Mesenchymal stem cell (in vitro differentiated cells and primary cell): ENCODE results near the gene ATP1A2.
"Not testable (repeated sequence)": the region's sequence is repeated elsewhere in the genome, so short reads cannot be mapped to it uniquely, and the experiment has no call there.

Experiments
- DNase-seq: peaks from one replicate; pipeline ENCODE4 v3.0.0-alpha.2; 2013
- H2AFZ ChIP-seq: one replicate; pipeline ENCODE4 v1.6.1; 2013; ENCODE audit warnings: low read depth, mild to moderate bottlenecking, control low read depth, inconsistent platforms, low read length, moderate library complexity
- H2AK5ac ChIP-seq: 2 replicates; pipeline ENCODE4 v1.6.1; 2013; ENCODE audit warnings: low read length, moderate library complexity, mild to moderate bottlenecking, inconsistent platforms; ENCODE audit not compliant: severe bottlenecking
- H2BK120ac ChIP-seq: one replicate; pipeline ENCODE4 v1.6.1; 2013; ENCODE audit warnings: low read depth, mild to moderate bottlenecking, inconsistent platforms, low read length, moderate library complexity
- H2BK12ac ChIP-seq, 2 experiments: one replicate each; pipeline ENCODE4 v1.6.1; 2013; ENCODE audit warnings: inconsistent platforms in 2 of 2, low read length in 2 of 2, mild to moderate bottlenecking in 2 of 2, moderate library complexity in 2 of 2, control low read depth in 1 of 2
- H2BK15ac ChIP-seq: one replicate; pipeline ENCODE4 v1.6.1; 2013; ENCODE audit warnings: mild to moderate bottlenecking, low read depth, inconsistent platforms; ENCODE audit not compliant: poor library complexity, severe bottlenecking
- H2BK5ac ChIP-seq: 2 replicates; pipeline ENCODE4 v1.6.1; 2013; ENCODE audit warnings: low read depth, mild to moderate bottlenecking, low read length, control low read depth, inconsistent platforms; ENCODE audit not compliant: poor library complexity, severe bottlenecking
- H3K14ac ChIP-seq, 2 experiments: one replicate each; pipeline ENCODE4 v1.6.1; 2013; ENCODE audit warnings: inconsistent platforms in 2 of 2, low read length in 2 of 2, control low read depth in 1 of 2, mild to moderate bottlenecking in 1 of 2, moderate library complexity in 1 of 2
- H3K18ac ChIP-seq, 2 experiments: one replicate each; pipeline ENCODE4 v1.6.1; 2013; ENCODE audit warnings: inconsistent platforms in 2 of 2, low read length in 2 of 2, control low read depth in 1 of 2, low read depth in 1 of 2, mild to moderate bottlenecking in 1 of 2
- H3K23ac ChIP-seq, 2 experiments: one replicate each; pipeline ENCODE4 v1.6.1; 2013; ENCODE audit warnings: inconsistent platforms in 2 of 2, low read length in 2 of 2, mild to moderate bottlenecking in 2 of 2, moderate library complexity in 2 of 2, control low read depth in 1 of 2
- H3K27ac ChIP-seq: 2 replicates; pipeline ENCODE4 v1.5.1; 2013; ENCODE audit warnings: mild to moderate bottlenecking, moderate library complexity, low read length, control low read depth, inconsistent platforms; ENCODE audit not compliant: poor library complexity, severe bottlenecking
- H3K27me3 ChIP-seq, 2 experiments: 2 replicates each; pipeline versions ENCODE4 v1.6.1 to v1.7.0; 2013; ENCODE audit warnings: low read length in 2 of 2, mild to moderate bottlenecking in 2 of 2, moderate library complexity in 2 of 2, control low read depth in 1 of 2, inconsistent platforms in 1 of 2; ENCODE audit not compliant: control insufficient read depth in 1 of 2, insufficient read depth in 1 of 2
- H3K36me3 ChIP-seq, 2 experiments: 2 replicates each; pipeline versions ENCODE4 v1.6.1 to v1.7.0; 2013; ENCODE audit warnings: low read length in 2 of 2, control low read depth in 1 of 2, inconsistent platforms in 1 of 2, low read depth in 1 of 2, mild to moderate bottlenecking in 1 of 2; ENCODE audit not compliant: insufficient read depth in 2 of 2, control insufficient read depth in 1 of 2
- H3K4ac ChIP-seq, 2 experiments: one replicate each; pipeline ENCODE4 v1.6.1; 2013; ENCODE audit warnings: inconsistent platforms in 2 of 2, low read length in 2 of 2, mild to moderate bottlenecking in 2 of 2, moderate library complexity in 2 of 2, control low read depth in 1 of 2, low read depth in 1 of 2
- H3K4me1 ChIP-seq: 2 replicates; pipeline ENCODE4 v1.6.1; 2013; ENCODE audit warnings: low read depth, low read length, control low read depth; ENCODE audit not compliant: control insufficient read depth, insufficient read depth
- H3K4me2 ChIP-seq: 2 replicates; pipeline ENCODE4 v1.6.1; 2013; ENCODE audit warnings: low read length, mild to moderate bottlenecking, inconsistent platforms; ENCODE audit not compliant: poor library complexity, severe bottlenecking
- H3K4me3 ChIP-seq, 2 experiments: 2 replicates each; pipeline versions ENCODE4 v1.5.1 to v1.7.0; 2013; ENCODE audit warnings: low read length in 2 of 2, mild to moderate bottlenecking in 2 of 2, control low read depth in 1 of 2, low read depth in 1 of 2; ENCODE audit not compliant: insufficient read depth in 1 of 2
- H3K79me1 ChIP-seq: replicated peaks from 2 replicates; pipeline ENCODE4 v1.6.1; 2013; ENCODE audit warnings: mild to moderate bottlenecking, control low read depth, low read length, inconsistent platforms; ENCODE audit not compliant: poor library complexity, severe bottlenecking
- H3K9ac ChIP-seq: 2 replicates; pipeline ENCODE4 v1.7.0; 2013; ENCODE audit warnings: mild to moderate bottlenecking, low read length, moderate library complexity
- H3K9me3 ChIP-seq: 2 replicates; pipeline ENCODE4 v1.7.0; 2013; ENCODE audit warnings: mild to moderate bottlenecking, low read length; ENCODE audit not compliant: control insufficient read depth
- H4K8ac ChIP-seq: one replicate; pipeline ENCODE4 v1.6.1; 2013; ENCODE audit warnings: inconsistent platforms, mild to moderate bottlenecking, low read length, moderate library complexity
- H4K91ac ChIP-seq: one replicate; pipeline ENCODE4 v1.6.1; 2013; ENCODE audit warnings: mild to moderate bottlenecking, low read length, inconsistent platforms
- WGBS: methylation state at CpG from one replicate; pipeline ENCODE4 v1.1.7; 2013; ENCODE audit warnings: mixed read lengths; 5-methylcytosine and 5-hydroxymethylcytosine counted together

The ATP1A2 gene

GRCh38 chr1:160108888-160109662 lies 6.5 kb upstream of the ATP1A2 start:
- H3K4me3 ChIP-seq, result no peak overlapping the region
- no peaks in the 10 kb centered on the region for H3K79me1 ChIP-seq
- H3K9me3 ChIP-seq, result no peaks in the 10 kb centered on the region
- H4K91ac ChIP-seq, result no peak overlapping the region
- H2BK12ac ChIP-seq, result no peak overlapping the region
- H3K27me3 ChIP-seq, result peaks cover 32 to 63% of the 10 kb centered on the region in 2 experiments
- H2BK15ac ChIP-seq, result no peak overlapping the region
- H2AK5ac ChIP-seq, result no peak overlapping the region
- no peak overlapping the region for H2BK5ac ChIP-seq
- H3K36me3 ChIP-seq, result no peaks in the 10 kb centered on the region
- H3K23ac ChIP-seq, result no peak overlapping the region
- DNase-seq, result peak; percentile 52
- no peak overlapping the region for H3K9ac ChIP-seq
- H3K18ac ChIP-seq, result no peak overlapping the region
- H3K4me2 ChIP-seq, result no peak overlapping the region
- no peak overlapping the region for H2BK120ac ChIP-seq
- WGBS, result 23% methylated on average over 4 of the region's 6 CpGs
- H4K8ac ChIP-seq, result no peak overlapping the region
- H3K27ac ChIP-seq, result no peak overlapping the region
- peaks cover 13% of the 10 kb centered on the region for H3K4me1 ChIP-seq
- H3K14ac ChIP-seq, result no peak overlapping the region
- no peak overlapping the region for H3K4ac ChIP-seq
- H2AFZ ChIP-seq, result no peak overlapping the region

DNA sequence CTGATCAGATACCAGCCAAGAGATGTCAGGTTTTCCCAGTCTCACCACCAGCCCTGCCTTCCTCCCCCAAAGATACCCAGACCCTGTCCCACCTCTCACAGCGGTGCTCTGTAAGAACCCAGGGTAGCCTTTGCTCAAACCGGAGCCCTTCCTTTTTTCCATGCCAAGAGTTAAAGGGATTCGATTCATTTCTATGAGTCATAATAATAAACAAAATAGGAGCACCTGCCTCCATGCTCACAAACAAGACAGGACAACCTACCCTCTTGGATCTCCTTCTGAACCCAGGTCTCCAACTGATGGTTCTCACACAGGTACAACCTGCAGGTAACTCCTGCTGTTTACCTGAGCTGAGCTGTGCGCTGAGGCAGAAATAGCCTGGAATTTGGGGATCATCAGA lies 5.9 kb upstream of the ATP1A2 start:
- Histone ChIP-seq H3K79me1 (no peaks in the 10 kb centered on the region), H3K14ac (no peak overlapping the region), H3K9me3 (no peaks in the 10 kb centered on the region), H4K91ac (no peak overlapping the region), H2AK5ac (no peak overlapping the region), H3K4me2 (no peak overlapping the region), H3K4me3 (no peak overlapping the region), H3K27me3 (peaks cover 35 to 67% of the 10 kb centered on the region in 2 experiments), H3K18ac (no peak overlapping the region), H3K36me3 (no peaks in the 10 kb centered on the region), H3K4ac (no peak overlapping the region), H3K9ac (no peak overlapping the region), H3K27ac (no peak overlapping the region), H2BK15ac (no peak overlapping the region), H2BK12ac (no peak overlapping the region), H2BK5ac (no peak overlapping the region), H3K23ac (no peak overlapping the region), H2BK120ac (no peak overlapping the region), H4K8ac (no peak overlapping the region), H2AFZ (no peak overlapping the region), H3K4me1 (peaks cover 9% of the 10 kb centered on the region)
- 88% methylated on average over 4 of the region's 4 CpGs for WGBS
- DNase-seq, result no peak

DNA sequence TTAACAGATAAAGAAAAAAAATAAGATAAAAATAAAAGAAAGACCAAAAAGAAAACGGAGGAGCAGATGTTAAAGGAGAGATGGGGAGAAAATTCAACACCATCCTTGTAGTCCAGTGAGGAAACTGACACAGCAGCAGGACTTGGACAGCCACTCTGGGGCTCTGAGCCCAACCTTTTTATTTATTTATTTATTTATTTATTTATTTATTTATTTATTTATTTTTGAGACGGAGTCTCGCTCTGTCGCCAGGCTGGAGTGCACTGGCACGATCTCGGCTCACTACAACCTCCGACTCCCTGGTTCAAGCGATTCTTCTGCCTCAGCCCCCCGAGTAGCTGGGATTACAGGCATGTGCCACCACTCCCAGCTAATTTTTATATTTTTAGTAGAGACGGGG lies 4.1 kb upstream of the ATP1A2 start:
- not testable (repeated sequence) for H3K18ac ChIP-seq, DNase-seq, H3K9ac ChIP-seq, H3K27ac ChIP-seq, H2BK120ac ChIP-seq, H3K4me1 ChIP-seq, H3K23ac ChIP-seq, H2BK15ac ChIP-seq, H2AFZ ChIP-seq, H4K91ac ChIP-seq, H3K36me3 ChIP-seq, H3K4me3 ChIP-seq, H4K8ac ChIP-seq, H3K4me2 ChIP-seq, H2AK5ac ChIP-seq, H3K79me1 ChIP-seq, H3K9me3 ChIP-seq, H2BK12ac ChIP-seq, H3K14ac ChIP-seq, H3K4ac ChIP-seq, H2BK5ac ChIP-seq
- H3K27me3 ChIP-seq, result peaks cover 45 to 75% of the 10 kb centered on the region in 2 experiments
- 94% methylated on average over 8 of the region's 10 CpGs for WGBS

DNA sequence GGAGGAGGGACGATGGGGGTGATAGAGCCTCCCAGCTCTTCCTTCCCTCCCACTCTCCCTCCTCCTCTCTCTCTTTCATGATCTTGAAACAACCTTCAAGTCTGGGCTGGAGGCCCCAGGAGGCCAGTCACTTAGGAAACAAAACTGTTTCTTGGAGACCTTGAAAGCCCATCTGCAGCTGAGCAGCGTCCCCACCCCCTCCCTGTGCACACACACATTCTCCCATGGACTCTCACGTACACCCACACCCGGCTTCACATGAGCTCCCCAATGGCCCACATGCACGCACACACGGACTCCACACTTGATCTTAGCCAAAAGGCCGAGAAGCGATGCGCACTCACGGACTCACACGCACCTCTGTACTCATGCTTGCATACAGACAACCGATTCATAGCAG lies 3.2 kb upstream of the ATP1A2 start:
- Histone ChIP-seq H3K27ac (no peak overlapping the region), H3K27me3 (peaks cover 45 to 75% of the 10 kb centered on the region in 2 experiments), H2BK15ac (no peak overlapping the region), H3K36me3 (no peaks in the 10 kb centered on the region), H3K79me1 (no peaks in the 10 kb centered on the region), H3K9me3 (no peaks in the 10 kb centered on the region), H2AFZ (no peak overlapping the region), H3K4me1 (peaks cover 15% of the 10 kb centered on the region), H2BK12ac (no peak overlapping the region), H3K4ac (no peak overlapping the region), H3K23ac (no peak overlapping the region), H2BK120ac (no peak overlapping the region), H2AK5ac (no peak overlapping the region), H4K91ac (no peak overlapping the region), H2BK5ac (no peak overlapping the region), H3K9ac (no peak overlapping the region), H3K14ac (no peak overlapping the region), H4K8ac (no peak overlapping the region), H3K4me3 (no peak overlapping the region), H3K18ac (no peak overlapping the region), H3K4me2 (no peak overlapping the region)
- no peak for DNase-seq
- WGBS, result 91% methylated on average over 11 of the region's 12 CpGs
